Measurements from ENCODE around the gene TENM3.

The TENM3 gene

DNA sequence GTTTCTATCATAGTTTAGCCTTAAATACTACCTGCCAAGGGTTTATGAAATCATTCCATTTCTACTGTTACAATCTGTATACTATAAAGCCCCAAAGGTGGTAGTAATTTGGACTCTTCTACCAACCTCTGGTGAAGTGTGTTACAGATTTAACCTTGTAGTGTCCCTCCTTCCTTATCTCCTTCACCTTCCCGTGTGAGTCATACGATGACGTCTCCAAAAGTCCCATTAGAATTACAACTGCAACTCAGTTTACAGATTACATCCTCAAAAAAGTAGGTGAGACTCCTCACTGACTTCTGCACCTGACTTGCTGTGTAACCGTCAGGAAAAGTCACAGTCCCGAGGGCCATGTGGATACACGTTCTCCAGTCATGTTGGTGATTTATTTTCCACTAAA is 455.0 kb downstream of the TENM3 start:
- Histone ChIP-seq H3K9me3 (ENCODE audit: low read depth, low read length) (no peaks in the 10 kb centered on the region), H3K27ac (no peak overlapping the region), H3K4me3 (no peak overlapping the region), H3K9ac (ENCODE audit: insufficient read length) (no peak overlapping the region), H3K36me3 (ENCODE audit: insufficient read depth, low read length) (no peaks in the 10 kb centered on the region)
- no peak for TF ChIP-seq EZH2 (IDR thresholded peaks at IDR 0.05)
- TF ChIP-seq POLR2AphosphoS5 (IDR thresholded peaks at IDR 0.05; ENCODE audit: borderline replicate concordance, low read depth, low read length), result no peak
- no peak for TF ChIP-seq FOXP2 (optimal IDR thresholded peaks at IDR 0.05; ENCODE audit: control extremely low read depth, extremely low read length, insufficient read depth)
- no peak for DNase-seq (ENCODE audit: low read depth, low spot score)

DNA sequence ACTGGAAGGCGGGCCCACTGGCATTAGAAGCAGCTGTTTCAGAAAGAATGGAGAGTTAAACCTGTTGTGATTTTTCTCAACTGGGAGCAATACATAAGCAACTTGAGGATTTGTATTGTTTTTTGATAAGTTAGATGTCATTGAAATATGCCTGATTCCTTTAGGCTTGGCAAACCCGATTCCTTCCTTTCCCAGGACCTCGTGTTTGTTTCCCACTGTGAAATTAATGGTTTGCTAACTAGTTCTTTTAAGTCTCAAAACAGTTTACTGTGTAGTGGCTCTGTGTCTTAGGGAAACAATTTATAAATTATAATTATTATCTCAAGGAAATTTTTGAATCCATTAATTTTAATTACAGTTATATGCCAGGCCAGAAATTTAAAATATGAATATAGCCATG is 456.0 kb downstream of the TENM3 start:
- no peak overlapping the region for H3K4me3 ChIP-seq
- TF ChIP-seq EZH2 (IDR thresholded peaks at IDR 0.05), result no peak
- TF ChIP-seq POLR2AphosphoS5 (IDR thresholded peaks at IDR 0.05; ENCODE audit: borderline replicate concordance, low read depth, low read length), result no peak
- no peak for TF ChIP-seq FOXP2 (optimal IDR thresholded peaks at IDR 0.05; ENCODE audit: control extremely low read depth, extremely low read length, insufficient read depth)
- no peak overlapping the region for H3K27ac ChIP-seq
- no peaks in the 10 kb centered on the region for H3K36me3 ChIP-seq (ENCODE audit: insufficient read depth, low read length)
- DNase-seq (ENCODE audit: low read depth, low spot score), result no peak
- no peak overlapping the region for H3K9ac ChIP-seq (ENCODE audit: insufficient read length)
- H3K9me3 ChIP-seq (ENCODE audit: low read depth, low read length), result no peaks in the 10 kb centered on the region

DNA sequence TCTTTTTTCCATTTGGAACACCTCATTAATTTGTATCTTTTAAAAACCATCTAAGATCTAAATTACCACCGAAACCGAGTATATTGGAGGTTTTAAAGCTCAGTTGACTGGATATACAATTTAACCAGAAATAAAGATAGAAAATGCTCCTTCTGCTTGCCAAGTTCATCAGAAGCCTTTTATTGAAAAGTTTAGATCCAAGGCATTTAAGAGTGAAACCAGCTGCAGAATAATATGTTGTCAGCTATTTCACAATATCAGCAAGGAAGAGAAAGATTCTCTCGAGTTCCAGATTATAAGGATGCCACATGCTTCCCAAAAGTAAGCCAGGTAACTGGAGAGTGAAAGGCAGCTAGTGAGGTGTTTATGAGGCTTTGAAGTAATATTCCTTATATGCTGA is 456.6 kb downstream of the TENM3 start:
- Histone ChIP-seq H3K9me3 (ENCODE audit: low read depth, low read length) (no peaks in the 10 kb centered on the region), H3K9ac (ENCODE audit: insufficient read length) (no peak overlapping the region), H3K27ac (no peak overlapping the region), H3K36me3 (ENCODE audit: insufficient read depth, low read length) (no peaks in the 10 kb centered on the region), H3K4me3 (no peak overlapping the region)
- TF ChIP-seq POLR2AphosphoS5 (IDR thresholded peaks at IDR 0.05; ENCODE audit: borderline replicate concordance, low read depth, low read length) (no peak), FOXP2 (optimal IDR thresholded peaks at IDR 0.05; ENCODE audit: control extremely low read depth, extremely low read length, insufficient read depth) (no peak), EZH2 (IDR thresholded peaks at IDR 0.05) (no peak)
- DNase-seq (ENCODE audit: low read depth, low spot score), result no peak

DNA sequence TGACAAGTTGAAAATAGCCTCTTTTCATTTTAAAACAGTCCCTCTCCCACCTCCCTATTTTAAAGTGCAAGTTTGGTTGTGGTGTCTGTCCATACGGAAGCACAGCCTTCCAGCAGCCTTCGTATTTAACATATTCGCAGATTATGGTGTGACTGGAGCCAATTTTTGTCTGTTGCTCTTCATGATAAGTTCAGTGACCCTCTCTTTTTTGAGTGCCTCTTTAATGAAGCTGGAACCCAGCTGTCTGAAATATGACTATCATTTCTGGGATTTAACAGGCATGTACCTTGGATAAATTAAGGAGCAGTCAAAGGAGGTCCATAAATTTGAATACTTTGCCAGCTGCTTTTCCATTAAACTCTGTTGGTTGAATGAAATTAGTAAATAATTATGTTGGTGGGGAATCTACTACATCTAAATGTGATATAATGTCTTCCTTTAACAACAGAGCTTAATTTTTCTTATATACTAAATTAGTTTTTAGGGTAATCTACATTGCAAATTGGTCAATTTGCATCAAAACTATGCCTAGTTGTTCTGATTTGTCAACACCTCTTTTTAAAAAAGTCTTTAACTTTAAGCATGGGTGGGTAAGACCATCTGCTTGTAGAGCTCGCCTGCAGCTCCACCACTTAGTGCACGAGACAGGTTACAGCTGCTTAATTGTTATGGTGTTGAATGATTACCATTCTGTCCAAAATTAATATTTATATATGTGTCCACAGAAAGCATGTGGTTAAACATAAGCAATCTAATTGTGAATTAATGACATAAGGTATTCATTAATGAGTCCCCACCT is 457.4 kb downstream of the TENM3 start:
- Histone ChIP-seq H3K27ac (no peak overlapping the region), H3K9ac (ENCODE audit: insufficient read length) (no peak overlapping the region), H3K36me3 (ENCODE audit: insufficient read depth, low read length) (no peaks in the 10 kb centered on the region), H3K4me3 (no peak overlapping the region), H3K9me3 (ENCODE audit: low read depth, low read length) (no peaks in the 10 kb centered on the region)
- no peak for TF ChIP-seq POLR2AphosphoS5 (IDR thresholded peaks at IDR 0.05; ENCODE audit: borderline replicate concordance, low read depth, low read length)
- no peak for TF ChIP-seq FOXP2 (optimal IDR thresholded peaks at IDR 0.05; ENCODE audit: control extremely low read depth, extremely low read length, insufficient read depth)
- no peak for TF ChIP-seq EZH2 (IDR thresholded peaks at IDR 0.05)
- DNase-seq (ENCODE audit: low read depth, low spot score), result no peak

DNA sequence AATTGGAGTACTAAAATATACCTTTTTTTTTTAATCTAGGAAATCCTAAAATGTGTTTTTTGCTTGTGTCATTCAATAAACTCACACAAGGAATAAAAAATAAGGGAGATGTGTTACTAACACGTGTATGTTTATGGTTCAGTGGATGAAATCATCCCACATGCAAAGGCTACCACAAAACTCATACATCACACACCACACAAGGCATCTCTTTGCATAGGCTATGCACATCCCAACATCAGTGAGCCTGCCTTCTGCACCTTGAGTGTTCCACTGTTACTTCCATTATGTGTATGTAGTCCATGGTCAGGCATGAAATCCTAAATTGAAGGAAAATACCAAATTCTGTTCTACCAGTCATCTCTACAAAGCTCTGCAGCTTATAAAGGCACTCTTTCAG is 460.9 kb downstream of the TENM3 start:
- Histone ChIP-seq H3K36me3 (ENCODE audit: insufficient read depth, low read length) (no peaks in the 10 kb centered on the region), H3K9ac (ENCODE audit: insufficient read length) (no peak overlapping the region), H3K9me3 (ENCODE audit: low read depth, low read length) (no peaks in the 10 kb centered on the region), H3K27ac (no peak overlapping the region), H3K4me3 (no peak overlapping the region)
- TF ChIP-seq EZH2 (IDR thresholded peaks at IDR 0.05) (no peak), FOXP2 (optimal IDR thresholded peaks at IDR 0.05; ENCODE audit: control extremely low read depth, extremely low read length, insufficient read depth) (no peak), POLR2AphosphoS5 (IDR thresholded peaks at IDR 0.05; ENCODE audit: borderline replicate concordance, low read depth, low read length) (no peak)
- DNase-seq (ENCODE audit: low read depth, low spot score), result no peak

DNA sequence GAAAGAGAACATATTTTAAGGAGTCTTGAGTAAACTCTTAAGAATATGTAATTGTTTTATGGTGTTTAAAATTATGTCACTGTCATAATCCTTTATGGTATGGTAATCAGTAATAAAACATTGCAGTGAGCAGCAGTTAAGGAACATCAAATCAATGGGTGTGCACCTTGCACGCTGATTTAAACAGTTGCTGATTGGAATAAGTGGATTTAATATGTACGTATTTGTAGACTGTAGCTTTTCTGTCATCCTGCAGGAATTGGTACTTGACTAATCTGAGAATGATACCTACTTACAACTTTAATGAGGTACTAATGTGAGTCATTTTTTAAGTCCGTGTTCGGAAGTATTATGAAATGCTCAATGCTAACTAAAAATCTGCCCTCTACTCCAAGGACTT is 461.7 kb downstream of the TENM3 start:
- Histone ChIP-seq H3K4me3 (no peak overlapping the region), H3K27ac (no peak overlapping the region), H3K9me3 (ENCODE audit: low read depth, low read length) (no peaks in the 10 kb centered on the region), H3K36me3 (ENCODE audit: insufficient read depth, low read length) (no peaks in the 10 kb centered on the region), H3K9ac (ENCODE audit: insufficient read length) (no peak overlapping the region)
- DNase-seq (ENCODE audit: low read depth, low spot score), result no peak
- no peak for TF ChIP-seq POLR2AphosphoS5 (IDR thresholded peaks at IDR 0.05; ENCODE audit: borderline replicate concordance, low read depth, low read length)
- TF ChIP-seq FOXP2 (optimal IDR thresholded peaks at IDR 0.05; ENCODE audit: control extremely low read depth, extremely low read length, insufficient read depth), result no peak
- TF ChIP-seq EZH2 (IDR thresholded peaks at IDR 0.05), result no peak

DNA sequence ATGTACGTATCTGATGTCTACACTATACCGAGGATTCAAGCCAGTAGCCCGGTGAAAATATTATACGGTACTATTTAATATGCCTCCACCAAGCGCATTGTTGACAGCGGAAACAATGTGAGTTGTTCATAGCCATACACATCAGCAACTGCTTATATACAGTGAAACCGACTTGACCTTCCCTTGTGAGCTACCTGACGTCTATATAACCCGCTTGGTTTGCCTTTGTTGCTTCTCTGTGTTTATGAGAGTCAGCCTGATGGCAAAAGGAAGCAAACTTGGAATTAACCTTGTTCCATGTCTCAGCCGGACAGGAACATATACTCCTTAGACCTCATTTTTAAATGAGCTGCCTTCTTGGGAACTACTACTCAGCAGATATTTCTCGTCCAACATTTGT is 462.2 kb downstream of the TENM3 start:
- Histone ChIP-seq H3K27ac (no peak overlapping the region), H3K9me3 (ENCODE audit: low read depth, low read length) (no peaks in the 10 kb centered on the region), H3K4me3 (no peak overlapping the region), H3K9ac (ENCODE audit: insufficient read length) (no peak overlapping the region), H3K36me3 (ENCODE audit: insufficient read depth, low read length) (no peaks in the 10 kb centered on the region)
- TF ChIP-seq FOXP2 (optimal IDR thresholded peaks at IDR 0.05; ENCODE audit: control extremely low read depth, extremely low read length, insufficient read depth) (no peak), EZH2 (IDR thresholded peaks at IDR 0.05) (no peak), POLR2AphosphoS5 (IDR thresholded peaks at IDR 0.05; ENCODE audit: borderline replicate concordance, low read depth, low read length) (no peak)
- no peak for DNase-seq (ENCODE audit: low read depth, low spot score)

DNA sequence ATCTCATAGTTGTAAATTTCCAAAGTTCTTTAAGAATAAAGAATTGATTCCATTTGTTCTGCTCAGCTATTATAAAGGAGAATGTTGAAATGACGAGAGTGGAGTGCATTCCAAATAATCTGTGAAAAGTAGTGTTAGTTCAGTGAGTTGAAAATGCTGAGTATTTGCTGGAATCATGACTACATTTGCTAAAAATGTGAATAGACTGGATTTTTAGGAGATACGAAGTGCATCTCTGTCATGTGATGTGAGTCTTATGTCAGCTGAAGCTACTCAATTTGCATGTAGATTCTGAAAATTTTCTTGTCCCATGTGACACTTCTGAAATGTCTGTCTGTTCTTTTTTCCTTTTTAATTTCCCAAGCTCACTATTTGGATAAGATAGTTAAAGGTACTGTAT is 468.0 kb downstream of the TENM3 start:
- H3K9ac ChIP-seq (ENCODE audit: insufficient read length), result no peak overlapping the region
- no peaks in the 10 kb centered on the region for H3K9me3 ChIP-seq (ENCODE audit: low read depth, low read length)
- no peaks in the 10 kb centered on the region for H3K36me3 ChIP-seq (ENCODE audit: insufficient read depth, low read length)
- TF ChIP-seq POLR2AphosphoS5 (IDR thresholded peaks at IDR 0.05; ENCODE audit: borderline replicate concordance, low read depth, low read length) (no peak), EZH2 (IDR thresholded peaks at IDR 0.05) (no peak), FOXP2 (optimal IDR thresholded peaks at IDR 0.05; ENCODE audit: control extremely low read depth, extremely low read length, insufficient read depth) (no peak)
- no peak for DNase-seq (ENCODE audit: low read depth, low spot score)
- no peak overlapping the region for H3K27ac ChIP-seq
- no peak overlapping the region for H3K4me3 ChIP-seq

DNA sequence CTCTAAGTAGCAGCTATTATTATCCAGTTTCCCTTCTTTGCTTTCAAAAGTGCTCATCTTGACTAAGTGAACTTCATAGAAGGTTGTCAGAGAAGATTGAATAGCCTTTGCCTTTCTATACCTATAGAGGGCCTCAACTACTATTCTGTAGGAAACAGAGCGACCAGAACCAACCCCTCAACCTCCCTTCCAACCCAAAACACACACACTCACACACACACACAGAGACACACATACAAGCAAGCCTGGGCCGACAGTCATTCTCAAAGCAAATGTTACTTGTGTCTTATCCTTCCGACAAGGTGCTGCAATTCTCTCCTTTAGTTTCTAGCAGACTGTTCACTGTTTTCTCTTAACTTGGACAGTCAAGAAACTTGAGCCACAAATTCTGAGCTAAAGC is 472.3 kb downstream of the TENM3 start:
- no peaks in the 10 kb centered on the region for H3K9me3 ChIP-seq (ENCODE audit: low read depth, low read length)
- TF ChIP-seq FOXP2 (optimal IDR thresholded peaks at IDR 0.05; ENCODE audit: control extremely low read depth, extremely low read length, insufficient read depth) (no peak), EZH2 (IDR thresholded peaks at IDR 0.05) (no peak), POLR2AphosphoS5 (IDR thresholded peaks at IDR 0.05; ENCODE audit: borderline replicate concordance, low read depth, low read length) (no peak)
- H3K9ac ChIP-seq (ENCODE audit: insufficient read length), result no peak overlapping the region
- H3K27ac ChIP-seq, result no peak overlapping the region
- H3K36me3 ChIP-seq (ENCODE audit: insufficient read depth, low read length), result no peaks in the 10 kb centered on the region
- no peak overlapping the region for H3K4me3 ChIP-seq
- DNase-seq (ENCODE audit: low read depth, low spot score), result no peak
